Omental fat pad (tissue), 4 donors: ENCODE measurements around the gene CNOT2. TPM values are rescaled to one million over a fixed set of nuclear protein-coding genes. Genes with fewer than 3 reads are reported as not detected.
"Not testable (repeated sequence)": the region's sequence is repeated elsewhere in the genome, so short reads cannot be mapped to it uniquely, and the experiment has no call there.

ENCODE experiments used
- ATAC-seq: fragments of 150-250 bp; one replicate; pipeline ENCODE4 v1.9.1; 2016; ENCODE audit warnings: mild to moderate bottlenecking, moderate library complexity; ENCODE audit not compliant: low FRiP score
- DNase-seq: peaks from one replicate; pipeline ENCODE4 v3.0.0-alpha.2; 2019; ENCODE audit warnings: low spot score
- total RNA-seq, 4 donors: library from RNA; depleted of rRNA; stranded (reverse); fragments of >200 nt; gene quantifications; one replicate each; pipeline ENCODE4 v1.1.0, GENCODE V29; 2016
- TF ChIP-seq, protein P1 (sequence below), 3 donors: fragments of 450-650 bp; IDR thresholded peaks; one replicate each; pipeline ENCODE4 v1.5.1; 2016 to 2017; ENCODE audit warnings: antibody characterized with exemption in 3 of 3, mild to moderate bottlenecking in 3 of 3, moderate library complexity in 2 of 3

The CNOT2 gene
- total RNA-seq, 4 donors from 2014 or later: 122 to 155 (median 144) TPM

DNA sequence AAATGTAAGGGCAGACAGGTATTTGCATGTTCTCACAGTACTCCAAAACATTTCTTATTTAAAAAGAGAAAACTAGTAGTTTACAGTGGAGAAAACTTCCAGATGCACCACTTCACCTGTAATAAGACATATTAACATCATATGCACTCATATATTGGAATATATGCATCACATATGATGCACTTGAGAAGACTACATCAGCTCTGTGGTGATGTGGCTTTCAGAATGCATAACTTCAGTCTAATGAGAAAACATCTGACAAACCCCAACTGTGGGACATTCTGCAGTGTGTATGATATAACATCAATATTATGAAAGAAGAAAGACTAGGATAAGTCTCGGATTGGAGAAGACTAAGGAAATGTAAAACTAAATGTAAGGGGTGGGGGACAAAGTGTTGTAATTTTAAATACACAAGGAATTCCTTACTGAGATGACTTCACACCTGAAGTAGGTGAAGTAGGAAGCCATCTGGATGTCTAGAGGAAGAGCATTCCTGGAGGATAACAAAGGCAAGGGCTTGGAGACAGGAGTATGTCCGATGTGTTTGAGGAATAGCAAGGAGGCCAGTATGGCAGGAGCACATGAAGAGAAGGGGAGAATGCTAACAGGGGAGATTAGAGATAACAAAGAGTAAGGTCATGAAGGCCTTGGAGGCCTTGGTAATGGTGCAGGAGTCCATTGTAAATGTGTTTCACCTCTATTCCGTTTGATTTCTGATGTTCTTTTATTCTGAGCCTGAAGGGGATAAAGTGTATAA lies 49.0 kb downstream of the CNOT2 start:
- DNase-seq (no peak), ATAC-seq (no peak)
- TF ChIP-seq, protein P1, sequence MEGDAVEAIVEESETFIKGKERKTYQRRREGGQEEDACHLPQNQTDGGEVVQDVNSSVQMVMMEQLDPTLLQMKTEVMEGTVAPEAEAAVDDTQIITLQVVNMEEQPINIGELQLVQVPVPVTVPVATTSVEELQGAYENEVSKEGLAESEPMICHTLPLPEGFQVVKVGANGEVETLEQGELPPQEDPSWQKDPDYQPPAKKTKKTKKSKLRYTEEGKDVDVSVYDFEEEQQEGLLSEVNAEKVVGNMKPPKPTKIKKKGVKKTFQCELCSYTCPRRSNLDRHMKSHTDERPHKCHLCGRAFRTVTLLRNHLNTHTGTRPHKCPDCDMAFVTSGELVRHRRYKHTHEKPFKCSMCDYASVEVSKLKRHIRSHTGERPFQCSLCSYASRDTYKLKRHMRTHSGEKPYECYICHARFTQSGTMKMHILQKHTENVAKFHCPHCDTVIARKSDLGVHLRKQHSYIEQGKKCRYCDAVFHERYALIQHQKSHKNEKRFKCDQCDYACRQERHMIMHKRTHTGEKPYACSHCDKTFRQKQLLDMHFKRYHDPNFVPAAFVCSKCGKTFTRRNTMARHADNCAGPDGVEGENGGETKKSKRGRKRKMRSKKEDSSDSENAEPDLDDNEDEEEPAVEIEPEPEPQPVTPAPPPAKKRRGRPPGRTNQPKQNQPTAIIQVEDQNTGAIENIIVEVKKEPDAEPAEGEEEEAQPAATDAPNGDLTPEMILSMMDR (IDR thresholded peaks at IDR 0.05): no peak

DNA sequence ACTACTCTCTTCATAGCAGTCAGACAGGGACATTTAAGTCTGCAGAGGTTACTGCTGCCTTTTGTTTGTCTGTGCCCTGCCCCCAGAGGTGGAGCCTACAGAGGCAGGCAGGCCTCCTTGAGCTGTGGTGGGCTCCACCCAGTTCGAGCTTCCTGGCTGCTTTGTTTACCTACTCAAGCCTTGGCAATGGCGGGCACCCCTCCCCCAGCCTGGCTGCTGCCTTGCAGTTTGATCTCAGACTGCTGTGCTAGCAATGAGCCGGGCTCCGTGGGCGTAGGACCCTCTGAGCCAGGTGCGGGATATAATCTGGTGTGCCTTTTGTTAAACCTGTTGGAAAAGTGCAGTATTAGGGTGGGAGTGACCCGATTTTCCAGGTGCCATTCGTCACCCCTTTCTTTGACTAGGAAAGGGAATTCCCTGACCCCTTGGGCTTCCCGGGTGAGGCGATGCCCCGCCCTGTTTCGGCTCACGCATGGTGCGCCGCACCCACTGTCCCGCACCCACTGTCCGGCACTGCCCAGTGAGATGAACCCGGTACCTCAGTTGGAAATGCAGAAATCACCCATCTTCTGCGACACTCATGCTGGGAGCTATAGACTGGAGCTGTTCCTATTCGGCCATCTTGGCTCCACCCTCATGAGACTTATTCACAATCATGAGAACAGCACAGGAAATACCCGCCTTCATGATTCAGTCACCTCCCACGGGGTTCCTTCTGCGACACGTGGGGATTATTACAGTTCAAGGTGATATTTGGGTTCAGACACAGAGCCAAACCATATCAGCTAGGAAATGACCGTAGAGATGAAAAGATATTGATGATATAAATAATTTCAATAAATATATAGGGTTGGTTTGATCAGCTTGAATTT lies 61.7 kb downstream of the CNOT2 start:
- DNase-seq, ATAC-seq: not testable (repeated sequence)

DNA sequence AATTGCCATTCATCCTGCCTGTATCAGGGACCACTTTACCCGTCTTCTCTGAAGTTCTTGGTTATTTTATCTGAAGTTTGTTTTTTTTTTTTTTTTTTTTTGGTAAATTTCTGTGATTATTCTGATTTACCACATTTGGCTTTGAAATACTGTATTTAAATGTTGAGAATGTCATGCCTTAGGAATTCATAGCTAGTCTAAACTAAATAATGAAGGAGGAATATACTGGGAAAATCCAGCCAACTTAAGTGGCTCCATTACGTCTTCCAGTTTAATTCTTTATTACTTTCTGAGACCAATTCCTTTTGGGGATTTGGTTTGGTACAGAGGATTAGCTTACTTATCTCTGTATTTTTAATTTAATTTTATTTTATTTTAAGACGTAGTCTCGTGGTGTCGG lies 62.6 kb downstream of the CNOT2 start:
- TF ChIP-seq, protein P1 (IDR thresholded peaks at IDR 0.05): no peak
- ATAC-seq (no peak), DNase-seq (no peak)

DNA sequence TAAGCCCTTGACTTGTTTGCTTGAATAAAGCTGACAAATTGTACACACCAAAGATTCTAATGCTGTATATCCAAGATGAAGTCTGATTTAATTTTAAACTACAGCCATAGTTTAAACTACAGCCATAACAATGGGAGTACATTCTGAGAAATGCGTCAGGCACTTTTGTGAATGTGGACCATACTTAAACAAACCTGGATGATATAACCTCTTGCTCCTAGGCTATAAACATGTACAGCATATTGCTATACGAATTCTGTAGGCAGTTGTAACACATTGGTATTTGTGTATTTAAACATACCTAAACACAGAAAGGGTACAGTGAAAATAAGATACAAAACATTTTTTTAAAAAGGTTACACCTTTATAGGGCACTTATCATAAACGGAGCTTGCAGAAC lies 63.4 kb downstream of the CNOT2 start:
- TF ChIP-seq, protein P1 (IDR thresholded peaks at IDR 0.05): no peak
- DNase-seq: no peak
- no peak for ATAC-seq

DNA sequence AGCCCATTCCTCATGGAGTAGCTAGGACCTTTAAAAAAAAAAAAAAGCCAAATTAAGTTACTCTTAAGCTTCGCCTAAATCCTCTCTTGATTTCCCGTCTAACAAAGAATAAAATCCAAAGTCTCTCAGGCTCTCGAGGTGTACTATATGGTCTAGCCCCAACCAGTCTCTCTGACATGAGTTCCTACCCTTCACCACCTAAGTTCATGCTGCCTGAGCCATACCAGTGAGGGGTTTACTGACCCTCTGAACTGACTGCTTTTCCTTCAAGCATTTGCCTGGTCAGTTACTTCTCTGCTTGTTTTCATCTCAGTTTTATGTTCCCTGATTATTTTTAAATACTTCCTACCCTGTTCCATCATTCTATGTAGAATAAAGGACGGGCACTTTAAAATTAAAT lies 64.6 kb downstream of the CNOT2 start:
- TF ChIP-seq, protein P1 (IDR thresholded peaks at IDR 0.05): no peak

DNA sequence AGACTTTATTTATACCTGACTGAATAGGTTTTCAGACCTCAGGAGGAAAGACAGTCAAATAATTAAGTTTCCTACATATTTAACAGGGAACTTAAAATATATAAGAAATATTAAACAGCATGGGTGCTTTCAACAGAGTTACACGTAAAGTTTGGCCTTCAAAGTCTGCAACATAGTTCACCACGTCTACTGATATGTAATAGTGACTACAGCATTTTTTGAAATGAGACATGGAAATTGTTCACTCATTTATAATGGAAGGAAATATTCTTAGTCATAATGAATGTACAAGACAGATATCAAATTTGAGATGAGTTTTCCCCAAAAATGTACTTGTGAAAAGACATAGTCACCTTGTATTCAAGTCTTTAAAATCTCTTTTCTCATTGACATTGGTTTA lies 66.1 kb downstream of the CNOT2 start:
- DNase-seq (no peak), ATAC-seq (no peak)
- TF ChIP-seq, protein P1 (IDR thresholded peaks at IDR 0.05): no peak

More for the DNA sequence above, 64.6 kb downstream of the CNOT2 start:
- DNase-seq (no peak), ATAC-seq (no peak)

DNA sequence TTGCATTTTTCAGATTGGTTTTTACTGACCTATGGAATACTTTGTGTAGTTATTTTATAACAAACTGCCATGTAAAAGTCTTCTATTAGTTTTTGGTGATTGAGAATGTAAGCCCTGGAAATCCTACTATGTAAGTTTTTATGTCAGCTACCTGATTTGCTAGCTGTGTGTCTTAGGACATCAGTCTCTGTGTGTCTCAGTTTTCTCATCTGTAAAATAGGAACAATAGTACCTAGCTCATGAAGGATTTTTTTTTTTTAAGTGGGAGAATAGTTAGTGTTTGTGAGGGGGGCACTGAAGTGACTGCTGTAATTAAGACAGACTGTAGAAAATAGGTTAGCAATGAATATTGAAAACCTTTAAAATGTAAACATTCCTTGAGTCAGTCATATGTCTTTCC lies 70.9 kb downstream of the CNOT2 start:
- no peak for ATAC-seq
- TF ChIP-seq, protein P1 (IDR thresholded peaks at IDR 0.05): no peak

More for the DNA sequence above, 70.9 kb downstream of the CNOT2 start:
- no peak for DNase-seq
